Keratinocyte (primary cell): Measurements from ENCODE around the gene SORBS2. TPM values are rescaled to one million over a fixed set of nuclear protein-coding genes. Genes with fewer than 3 reads are reported as not detected.

Experiments
- DNase-seq: peaks from one replicate; pipeline ENCODE4 v3.0.0-alpha.2; 2011; ENCODE audit warnings: low read depth, missing footprints, low spot score
- FAIRE-seq: peaks from 2 replicates; lab custom pipeline; 2011; peaks lifted over from hg19 to GRCh38; lab: Jason Lieb, UNC
- H2AFZ ChIP-seq: 2 replicates; pipeline ENCODE4 v1.6.0; 2012; ENCODE audit warnings: low read length, control low read depth, inconsistent platforms; ENCODE audit not compliant: control insufficient read depth
- H3K27ac ChIP-seq: 2 replicates; pipeline ENCODE4 v1.5.1; 2011; ENCODE audit warnings: low read length; ENCODE audit not compliant: control insufficient read depth, insufficient read depth
- H3K27me3 ChIP-seq: 3 replicates; pipeline ENCODE4 v1.6.0; 2011; ENCODE audit warnings: low read length; ENCODE audit not compliant: control insufficient read depth, insufficient read depth; ENCODE audit errors: extremely low read depth
- H3K36me3 ChIP-seq, 2 experiments: 2 replicates in 1 of 2; 3 replicates in 1 of 2; pipeline ENCODE4 v1.5.1; 2011; ENCODE audit warnings: low read length in 2 of 2, mild to moderate bottlenecking in 1 of 2; ENCODE audit not compliant: control insufficient read depth in 2 of 2, insufficient read depth in 2 of 2; ENCODE audit errors: extremely low read depth in 1 of 2
- H3K4me1 ChIP-seq: 3 replicates; pipeline ENCODE4 v1.5.1; 2011; ENCODE audit warnings: low read length; ENCODE audit not compliant: control insufficient read depth, insufficient read depth; ENCODE audit errors: extremely low read depth
- H3K4me2 ChIP-seq: 3 replicates; pipeline ENCODE4 v1.6.0; 2011; ENCODE audit warnings: low read depth, low read length; ENCODE audit not compliant: control insufficient read depth, insufficient read depth; ENCODE audit errors: extremely low read depth
- H3K4me3 ChIP-seq, 3 experiments: fragments of 200-600 bp in 1 of 3; sonication (generic) in 1 of 3; 2 replicates in 2 of 3; 3 replicates in 1 of 3; pipeline ENCODE4 v1.5.1; 2011 to 2016; ENCODE audit warnings: low read length in 3 of 3, mild to moderate bottlenecking in 3 of 3, control low read depth in 2 of 3, inconsistent platforms in 1 of 3, low read depth in 1 of 3, mixed read lengths in 1 of 3, mixed run types in 1 of 3, moderate library complexity in 1 of 3; ENCODE audit not compliant: control insufficient read depth in 2 of 3, insufficient read depth in 2 of 3; ENCODE audit errors: extremely low read depth in 1 of 3
- H3K79me2 ChIP-seq: 2 replicates; pipeline ENCODE4 v1.6.0; 2012; ENCODE audit warnings: low read length; ENCODE audit not compliant: control insufficient read depth, insufficient read depth
- H3K9ac ChIP-seq: 3 replicates; pipeline ENCODE4 v1.6.0; 2011; ENCODE audit warnings: low read length; ENCODE audit not compliant: control insufficient read depth, insufficient read depth; ENCODE audit errors: extremely low read depth
- H3K9me1 ChIP-seq: 3 replicates; pipeline ENCODE4 v1.6.0; 2011; ENCODE audit warnings: low read length; ENCODE audit not compliant: control insufficient read depth, insufficient read depth; ENCODE audit errors: extremely low read depth
- H3K9me3 ChIP-seq: 2 replicates; pipeline ENCODE4 v1.5.1; 2012; ENCODE audit warnings: low read depth, low read length; ENCODE audit not compliant: control insufficient read depth
- H4K20me1 ChIP-seq: 3 replicates; pipeline ENCODE4 v1.6.0; 2011; ENCODE audit warnings: low read length; ENCODE audit not compliant: control insufficient read depth, insufficient read depth; ENCODE audit errors: extremely low read depth
- EZH2 ChIP-seq: IDR thresholded peaks from one replicate; pipeline ENCODE4 v1.6.1; 2012; ENCODE audit warnings: inconsistent platforms, mild to moderate bottlenecking, low read length, moderate library complexity
- dilution Hi-C: fragments of 300-500 bp; cut with MboI; formaldehyde crosslinking; loops from one replicate; pipeline ENCODE4 v1.7.0; 2020; ENCODE audit warnings: low sequenced_read_pairs; ENCODE audit not compliant: extremely low pct_ligation_motif_present
- polyA plus RNA-seq, 5 experiments: library from polyadenylated mRNA; depleted of rRNA in 3 of 5; stranded (reverse) in 3 of 5; stranded (forward) in 1 of 5; unstranded in 1 of 5; fragments of >200 nt; gene quantifications; 1 replicate in 1 of 5; 2 replicates in 3 of 5; 3 replicates in 1 of 5; pipeline versions ENCODE4 v1.2.1 to v1.2.3, GENCODE V29; 2011 to 2012; ENCODE audit warnings: missing spikeins in 2 of 5, low read depth in 1 of 5, low replicate concordance in 1 of 5
- TF ChIP-seq, protein P1 (sequence below), 3 experiments: IDR thresholded peaks in 1 of 3; conservative IDR thresholded peaks in 1 of 3; optimal IDR thresholded peaks in 1 of 3; 2 replicates in 2 of 3; 3 replicates in 1 of 3; pipeline versions ENCODE3 to v1.5.1; 2011; ENCODE audit warnings: low read length in 3 of 3, mild to moderate bottlenecking in 3 of 3, moderate library complexity in 2 of 3, control low read depth in 1 of 3, inconsistent platforms in 1 of 3; ENCODE audit not compliant: insufficient read depth in 2 of 3; ENCODE audit errors: extremely low read depth in 1 of 3

The SORBS2 gene
- polyA plus RNA-seq, 1 donor (not counting 4 experiments of a cell fraction or from before 2014, with no cell fraction given) = 0.14 TPM

DNA sequence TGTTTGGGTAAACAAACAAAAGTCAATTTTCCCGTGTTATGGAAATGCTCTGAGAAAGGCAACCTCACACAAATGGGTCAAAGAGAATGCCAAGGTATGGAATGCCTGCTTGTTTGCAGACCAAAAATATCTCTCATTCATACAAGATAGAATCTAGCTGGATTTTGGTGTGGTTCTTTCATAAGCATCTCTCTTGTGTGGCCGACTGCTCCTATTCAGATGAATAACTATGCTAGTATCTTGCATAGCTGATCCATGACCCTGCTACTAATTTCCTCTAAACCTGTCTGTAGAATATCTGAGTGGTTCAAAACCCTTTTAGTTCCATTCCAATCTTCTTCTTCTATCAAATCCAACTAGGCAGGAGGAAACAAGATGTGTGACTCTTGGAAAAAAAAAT, 28.2 kb upstream of the SORBS2 start:
- no peaks in the 10 kb centered on the region for H3K9me1 ChIP-seq
- no peak overlapping the region for H3K27ac ChIP-seq
- no peaks in the 10 kb centered on the region for H3K36me3 ChIP-seq
- no peaks in the 10 kb centered on the region for H4K20me1 ChIP-seq
- no peak for FAIRE-seq
- no peak overlapping the region for H3K9ac ChIP-seq
- H3K4me3 ChIP-seq = no peak overlapping the region
- no peaks in the 10 kb centered on the region for H3K27me3 ChIP-seq
- no peaks in the 10 kb centered on the region for H3K9me3 ChIP-seq
- dilution Hi-C loops = no loop called here
- no peak overlapping the region for H3K4me2 ChIP-seq
- no peak for DNase-seq
- peaks cover 18% of the 10 kb centered on the region for H3K4me1 ChIP-seq
- no peak for TF ChIP-seq EZH2
- TF ChIP-seq, protein P1, sequence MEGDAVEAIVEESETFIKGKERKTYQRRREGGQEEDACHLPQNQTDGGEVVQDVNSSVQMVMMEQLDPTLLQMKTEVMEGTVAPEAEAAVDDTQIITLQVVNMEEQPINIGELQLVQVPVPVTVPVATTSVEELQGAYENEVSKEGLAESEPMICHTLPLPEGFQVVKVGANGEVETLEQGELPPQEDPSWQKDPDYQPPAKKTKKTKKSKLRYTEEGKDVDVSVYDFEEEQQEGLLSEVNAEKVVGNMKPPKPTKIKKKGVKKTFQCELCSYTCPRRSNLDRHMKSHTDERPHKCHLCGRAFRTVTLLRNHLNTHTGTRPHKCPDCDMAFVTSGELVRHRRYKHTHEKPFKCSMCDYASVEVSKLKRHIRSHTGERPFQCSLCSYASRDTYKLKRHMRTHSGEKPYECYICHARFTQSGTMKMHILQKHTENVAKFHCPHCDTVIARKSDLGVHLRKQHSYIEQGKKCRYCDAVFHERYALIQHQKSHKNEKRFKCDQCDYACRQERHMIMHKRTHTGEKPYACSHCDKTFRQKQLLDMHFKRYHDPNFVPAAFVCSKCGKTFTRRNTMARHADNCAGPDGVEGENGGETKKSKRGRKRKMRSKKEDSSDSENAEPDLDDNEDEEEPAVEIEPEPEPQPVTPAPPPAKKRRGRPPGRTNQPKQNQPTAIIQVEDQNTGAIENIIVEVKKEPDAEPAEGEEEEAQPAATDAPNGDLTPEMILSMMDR (optimal IDR thresholded peaks at IDR 0.05 in 1 of 3, IDR thresholded peaks at IDR 0.05 in 1 of 3, conservative IDR thresholded peaks at IDR 0.05 in 1 of 3; ENCODE audit: extremely low read depth in 1 of 3, insufficient read depth in 2 of 3, low read length in 3 of 3) = no peak
- H2AFZ ChIP-seq = no peak overlapping the region
- no peaks in the 10 kb centered on the region for H3K79me2 ChIP-seq

DNA sequence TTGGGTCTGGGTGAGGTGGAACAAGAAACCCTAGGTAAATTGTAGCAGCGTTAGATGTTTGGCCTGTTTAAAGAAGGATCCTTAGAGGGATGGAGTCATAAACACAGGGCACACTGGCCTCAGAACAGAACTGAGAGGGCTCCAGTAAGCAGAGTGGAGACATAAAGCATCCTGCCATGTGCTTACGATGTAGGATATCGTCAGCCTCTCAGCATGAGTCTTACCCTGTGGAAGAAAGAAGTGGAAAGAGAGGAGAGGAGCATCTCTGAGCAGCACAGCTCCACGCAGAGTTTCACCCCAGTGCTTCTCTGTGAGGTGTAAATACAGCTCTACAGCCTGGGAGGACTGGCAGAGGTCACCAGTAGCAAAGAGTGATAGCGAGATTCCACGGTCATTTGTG, 27.8 kb upstream of the SORBS2 start:
- Histone ChIP-seq H4K20me1 (no peaks in the 10 kb centered on the region), H3K9me3 (no peaks in the 10 kb centered on the region), H3K4me2 (no peak overlapping the region), H3K9ac (no peak overlapping the region), H2AFZ (no peak overlapping the region), H3K36me3 (no peaks in the 10 kb centered on the region), H3K79me2 (no peaks in the 10 kb centered on the region), H3K4me1 (peaks cover 18% of the 10 kb centered on the region), H3K27ac (peak overlapping the region; percentile 33), H3K9me1 (no peaks in the 10 kb centered on the region), H3K27me3 (no peaks in the 10 kb centered on the region), H3K4me3 (no peak overlapping the region)
- TF ChIP-seq, protein P1 (optimal IDR thresholded peaks at IDR 0.05 in 1 of 3, IDR thresholded peaks at IDR 0.05 in 1 of 3, conservative IDR thresholded peaks at IDR 0.05 in 1 of 3; ENCODE audit: extremely low read depth in 1 of 3, insufficient read depth in 2 of 3, low read length in 3 of 3) = no peak
- TF ChIP-seq EZH2 = no peak
- dilution Hi-C loops = no loop called here
- FAIRE-seq (peak; percentile 29), DNase-seq (no peak)
